Ovary (tissue), 9 donors: ENCODE data around the gene INSL3. TPM values are rescaled to one million over a fixed set of nuclear protein-coding genes. Genes with fewer than 3 reads are reported as not detected.
A peak's percentile ranks its signal among the peaks of the same experiment; 100 is the strongest.

Experiments used
- DNase-seq, 5 donors: peaks; one replicate each; pipeline ENCODE4 v3.0.0-alpha.2; 2019 to 2020
- H3K27ac ChIP-seq, 2 donors: fragments of 200-600 bp; one replicate each; pipeline versions ENCODE4 v1.5.1 to v1.8.0; 2019 to 2022
- H3K27me3 ChIP-seq: fragments of 200-600 bp; one replicate; pipeline ENCODE4 v1.8.0; 2022
- H3K36me3 ChIP-seq: fragments of 200-600 bp; sonication (generic); one replicate; pipeline ENCODE4 v1.5.1; 2019
- H3K4me1 ChIP-seq: one replicate; pipeline ENCODE4 v1.8.1; 2013; ENCODE audit warnings: mild to moderate bottlenecking, moderate library complexity; ENCODE audit not compliant: insufficient read depth
- H3K4me3 ChIP-seq: fragments of 200-600 bp; sonication (generic); one replicate; pipeline ENCODE4 v1.5.1; 2017
- H3K9me3 ChIP-seq, 2 donors: fragments of 200-600 bp in 1 of 2; sonication (generic) in 1 of 2; one replicate each; pipeline versions ENCODE4 v1.5.1 to v1.8.1; 2013 to 2019; ENCODE audit warnings: mild to moderate bottlenecking in 1 of 2, moderate library complexity in 1 of 2
- EP300 ChIP-seq: sonication (generic); formaldehyde crosslinking; IDR thresholded peaks from one replicate; pipeline ENCODE4 v1.6.1; 2017; ENCODE audit warnings: antibody characterized with exemption
- POLR2A ChIP-seq: fragments of 450-650 bp; IDR thresholded peaks from one replicate; pipeline ENCODE4 v1.6.1; 2017; ENCODE audit warnings: antibody characterized with exemption, mild to moderate bottlenecking, moderate library complexity
- WGBS, 3 donors: extraction: QIAGEN DNeasy Blood & Tissue Kit in 1 of 3; methylation state at CpG; one replicate each; pipeline versions ENCODE4 v1.1.5 to v1.1.7; 2013 to 2017; 5-methylcytosine and 5-hydroxymethylcytosine counted together
- intact Hi-C, 4 donors: fragments of 100-400 bp; cut with DNase I; formaldehyde crosslinking; loops; one replicate each; pipeline versions ENCODE4 v1.11.0 to v1.15.1; 2022 to 2023
- polyA plus RNA-seq, 2 donors: library from polyadenylated mRNA; stranded (reverse); fragments of 200-250 nt in 1 of 2; fragments of 350-450 nt in 1 of 2; fragmentation: Illumina TruSeq in 1 of 2; extraction: RNeasy Lipid Tissue Mini Kit (QIAGEN cat#74804) in 1 of 2; gene quantifications; one replicate each; pipeline ENCODE4 v1.2.3, GENCODE V29; 2013 to 2014
- total RNA-seq, 7 donors: library from RNA; depleted of rRNA in 2 of 7; stranded (reverse); fragments of >200 nt in 2 of 7; fragmentation: NEBNext Ultra II Directional in 3 of 7; extraction: Animal tissue kit (Norgen Biotek cat#: 25700) in 3 of 7; gene quantifications; one replicate each; pipeline versions ENCODE4 v1.1.0 to v1.2.4, GENCODE V29; 2016 to 2023
- TF ChIP-seq, protein P1 (sequence below), 3 donors: fragments of 450-650 bp in 2 of 3; fragments of 200-600 bp in 1 of 3; IDR thresholded peaks; one replicate each; pipeline versions ENCODE4 v1.5.1 to v1.8.0; 2016 to 2022; ENCODE audit warnings: antibody characterized with exemption in 3 of 3, mild to moderate bottlenecking in 1 of 3
- donor health status: DM: no; HTN: no; CAD: no; lungs with moderate emphysema.
- donor health status: DM: no; HTN: no; CAD: no.
- donor health status: Bipolar disorder and iron deficiency.
- donor health status: DM: yes; HTN: yes; CAD: no.
- donor health status: DM: no; HTN: no; CAD: no.
- donor health status: DM: yes; HTN: yes; CAD: no.

The INSL3 gene
- total and polyA plus RNA-seq, 9 donors, result 0.38 to 121 (median 2.0) TPM; not detected in 1

GRCh38 chr19:17843292-17843827, 22.0 kb upstream of the INSL3 start:
- intact Hi-C loops, result no loop called here
- Histone ChIP-seq H3K36me3 (no peaks in the 10 kb centered on the region), H3K9me3 (no peaks in the 10 kb centered on the region), H3K27ac (peak overlapping the region; percentile 87 to 92), H3K4me3 (no peak overlapping the region), H3K27me3 (no peaks in the 10 kb centered on the region), H3K4me1 (peaks cover 12% of the 10 kb centered on the region)
- WGBS, 3 donors, result 71 to 82% (median 79%) methylated on average over 9 of the region's 9 CpGs
- no peak for TF ChIP-seq EP300
- TF ChIP-seq, protein P1, sequence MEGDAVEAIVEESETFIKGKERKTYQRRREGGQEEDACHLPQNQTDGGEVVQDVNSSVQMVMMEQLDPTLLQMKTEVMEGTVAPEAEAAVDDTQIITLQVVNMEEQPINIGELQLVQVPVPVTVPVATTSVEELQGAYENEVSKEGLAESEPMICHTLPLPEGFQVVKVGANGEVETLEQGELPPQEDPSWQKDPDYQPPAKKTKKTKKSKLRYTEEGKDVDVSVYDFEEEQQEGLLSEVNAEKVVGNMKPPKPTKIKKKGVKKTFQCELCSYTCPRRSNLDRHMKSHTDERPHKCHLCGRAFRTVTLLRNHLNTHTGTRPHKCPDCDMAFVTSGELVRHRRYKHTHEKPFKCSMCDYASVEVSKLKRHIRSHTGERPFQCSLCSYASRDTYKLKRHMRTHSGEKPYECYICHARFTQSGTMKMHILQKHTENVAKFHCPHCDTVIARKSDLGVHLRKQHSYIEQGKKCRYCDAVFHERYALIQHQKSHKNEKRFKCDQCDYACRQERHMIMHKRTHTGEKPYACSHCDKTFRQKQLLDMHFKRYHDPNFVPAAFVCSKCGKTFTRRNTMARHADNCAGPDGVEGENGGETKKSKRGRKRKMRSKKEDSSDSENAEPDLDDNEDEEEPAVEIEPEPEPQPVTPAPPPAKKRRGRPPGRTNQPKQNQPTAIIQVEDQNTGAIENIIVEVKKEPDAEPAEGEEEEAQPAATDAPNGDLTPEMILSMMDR (IDR thresholded peaks at IDR 0.05), result no peak
- no peak for TF ChIP-seq POLR2A
- DNase-seq, result no peak

GRCh38 chr19:17842663-17843291, 21.5 kb upstream of the INSL3 start:
- TF ChIP-seq EP300 (no peak), POLR2A (no peak)
- TF ChIP-seq, protein P1 (IDR thresholded peaks at IDR 0.05), result no peak
- peak; percentile 44 to 74 (median 63) for DNase-seq
- intact Hi-C loops, result no loop called here
- Histone ChIP-seq H3K27me3 (no peaks in the 10 kb centered on the region), H3K27ac (peak overlapping the region; percentile 87 to 92), H3K4me3 (peak overlapping the region; percentile 28), H3K36me3 (no peaks in the 10 kb centered on the region), H3K9me3 (no peaks in the 10 kb centered on the region), H3K4me1 (peaks cover 7% of the 10 kb centered on the region)
- 16 to 18% (median 17%) methylated on average over 19 to 20 of the region's 20 CpGs for WGBS, 3 donors

DNA sequence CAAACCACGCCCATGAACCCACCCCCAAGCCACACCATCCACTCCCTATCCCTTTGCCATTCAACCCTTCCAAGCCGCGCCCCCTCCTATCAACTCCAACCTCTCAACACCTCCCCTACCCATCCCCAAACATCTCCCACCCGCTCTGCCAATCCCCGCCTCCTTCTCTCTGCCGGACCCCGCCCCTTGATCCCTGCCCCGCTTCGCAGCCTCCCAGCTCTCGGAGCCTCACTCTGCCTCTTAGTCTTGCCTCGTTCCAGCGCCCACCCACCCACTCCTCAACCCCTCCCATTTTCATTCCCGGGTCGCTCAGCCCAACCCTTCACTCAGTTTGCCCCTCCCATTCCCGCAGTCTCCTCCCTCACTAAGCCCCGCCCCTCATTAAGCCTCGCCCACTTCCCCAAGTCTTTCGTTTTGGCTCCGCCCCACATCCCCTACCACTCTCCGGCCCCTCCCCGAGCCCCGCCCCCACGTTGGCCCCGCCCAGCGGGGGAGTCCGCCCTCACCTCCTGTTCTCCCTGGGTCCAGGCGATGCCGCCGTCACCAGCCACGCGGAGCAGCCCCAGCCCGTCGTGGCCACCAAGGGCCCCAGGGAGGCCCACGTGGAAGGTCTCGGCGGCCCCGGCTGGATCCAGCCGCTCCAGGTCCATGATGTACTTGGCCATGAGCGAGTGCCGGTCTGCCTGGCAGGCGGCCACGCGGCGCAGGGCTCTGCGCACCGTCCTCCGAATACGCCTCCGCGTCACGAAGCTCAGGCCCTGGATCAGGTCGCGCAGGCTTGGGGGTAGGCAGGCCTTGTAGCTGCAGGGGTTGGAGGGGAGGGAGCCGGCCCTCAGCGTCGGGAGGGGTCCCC, 20.7 kb upstream of the INSL3 start:
- Histone ChIP-seq H3K4me1 (peaks cover 7% of the 10 kb centered on the region), H3K36me3 (no peaks in the 10 kb centered on the region), H3K27me3 (no peaks in the 10 kb centered on the region), H3K4me3 (peak overlapping the region; percentile 28), H3K27ac (peak overlapping the region; percentile 87 to 92), H3K9me3 (no peaks in the 10 kb centered on the region)
- DNase-seq, result peak; percentile 99 to 100 (median 99)
- TF ChIP-seq, protein P1 (IDR thresholded peaks at IDR 0.05), result peak in 2 of 3 donors; percentile 9 to 17
- peak; percentile 94 for TF ChIP-seq POLR2A
- no peak for TF ChIP-seq EP300
- intact Hi-C loops, result no loop called here
- WGBS, 3 donors, result 3 to 7% (median 5%) methylated on average over 45 to 56 of the region's 56 CpGs

DNA sequence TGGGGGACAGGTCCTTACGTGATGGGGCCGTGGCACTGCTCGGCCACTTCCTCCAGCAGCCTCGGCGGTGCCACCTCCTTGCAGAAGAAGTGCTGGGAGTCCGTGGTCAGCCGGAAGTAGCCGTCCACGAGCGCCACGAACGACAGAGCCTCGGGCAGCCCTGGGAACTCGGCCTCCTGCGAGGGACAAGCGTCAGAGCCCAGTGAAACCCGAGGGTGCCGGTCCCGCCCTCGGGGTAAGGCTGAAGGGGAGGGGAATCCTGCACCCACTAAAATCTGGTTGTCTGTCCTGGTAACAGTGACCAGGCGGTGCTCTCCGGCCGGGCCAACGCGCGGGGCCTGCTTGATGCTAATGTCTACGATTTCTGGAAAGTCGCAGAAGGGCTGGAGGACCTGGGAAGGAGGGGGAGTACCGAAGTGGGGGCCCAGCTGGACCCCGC, 20.1 kb upstream of the INSL3 start:
- Histone ChIP-seq H3K27me3 (no peaks in the 10 kb centered on the region), H3K4me1 (peaks cover 7% of the 10 kb centered on the region), H3K4me3 (peak overlapping the region; percentile 22), H3K27ac (peak overlapping the region; percentile 66 to 92), H3K36me3 (no peaks in the 10 kb centered on the region), H3K9me3 (no peaks in the 10 kb centered on the region)
- DNase-seq, result no peak
- TF ChIP-seq POLR2A (peak; percentile 50), EP300 (no peak)
- 7 to 23% (median 9%) methylated on average over 27 to 30 of the region's 30 CpGs for WGBS, 3 donors
- intact Hi-C loops, result no loop called here
